H1 (cell line): ENCODE data around the gene FASLG. TPM values are rescaled to one million over a fixed set of nuclear protein-coding genes. Genes with fewer than 3 reads are reported as not detected.

ENCODE experiments used
- CTCF ChIA-PET: fragments of 300-600 bp; sonication (Branson Sonifier 250); formaldehyde crosslinking; loops from one replicate; lab custom pipeline; 2021; ENCODE audit not compliant: partially characterized antibody; lab: Charles Lee
- POLR2A ChIA-PET: fragments of 300-600 bp; sonication (Branson Sonifier 250); formaldehyde crosslinking; loops from one replicate; lab custom pipeline; 2021; ENCODE audit warnings: inconsistent platforms; ENCODE audit not compliant: partially characterized antibody; lab: Charles Lee
- DNase-seq, 2 experiments: peaks; one replicate each; pipeline versions ENCODE4 v3.0.0 to v3.0.0-alpha.2; 2010 to 2022; ENCODE audit warnings: low spot score in 2 of 2, low read depth in 1 of 2, mixed read lengths in 1 of 2
- FAIRE-seq: peaks from 2 replicates; lab custom pipeline; 2011; peaks lifted over from hg19 to GRCh38; lab: Jason Lieb, UNC
- H2AFZ ChIP-seq: 2 replicates; pipeline ENCODE4 v1.8.1; 2012; ENCODE audit warnings: low read length, inconsistent platforms
- H2AK5ac ChIP-seq: 2 replicates; pipeline ENCODE4 v1.6.1; 2013; ENCODE audit warnings: low read depth, low read length
- H2BK120ac ChIP-seq: replicated peaks from 2 replicates; pipeline ENCODE3; 2013; ENCODE audit warnings: low read depth, low read length, inconsistent platforms
- H2BK12ac ChIP-seq: 2 replicates; pipeline ENCODE4 v1.6.1; 2013; ENCODE audit warnings: low read depth, low read length
- H2BK15ac ChIP-seq: 2 replicates; pipeline ENCODE4 v1.6.1; 2013; ENCODE audit warnings: low read length
- H2BK20ac ChIP-seq: 2 replicates; pipeline ENCODE4 v1.6.1; 2013; ENCODE audit warnings: low read length
- H2BK5ac ChIP-seq: 2 replicates; pipeline ENCODE4 v1.6.1; 2013; ENCODE audit warnings: low read depth, low read length
- H3K14ac ChIP-seq: 2 replicates; pipeline ENCODE4 v1.6.1; 2013; ENCODE audit warnings: inconsistent platforms; ENCODE audit not compliant: insufficient read length
- H3K18ac ChIP-seq: 2 replicates; pipeline ENCODE4 v1.6.1; 2013; ENCODE audit warnings: low read length; ENCODE audit errors: extremely low read depth
- H3K23ac ChIP-seq: 2 replicates; pipeline ENCODE4 v1.6.1; 2013; ENCODE audit warnings: inconsistent platforms; ENCODE audit not compliant: insufficient read length
- H3K23me2 ChIP-seq: 2 replicates; pipeline ENCODE4 v1.6.1; 2013; ENCODE audit warnings: low read depth, low read length
- H3K27ac ChIP-seq: 2 replicates; pipeline ENCODE4 v1.6.1; 2011; ENCODE audit warnings: low read depth, low read length, inconsistent platforms
- H3K27me3 ChIP-seq, 4 experiments: replicated peaks in 1 of 4; 1 replicate in 1 of 4; 2 replicates in 3 of 4; pipeline versions ENCODE4 v1.6.1 to v1.8.1; 2011 to 2013; ENCODE audit warnings: low read length in 3 of 4, mild to moderate bottlenecking in 3 of 4, inconsistent platforms in 2 of 4, mixed read lengths in 2 of 4, moderate library complexity in 1 of 4; ENCODE audit not compliant: control insufficient read depth in 3 of 4, insufficient read depth in 3 of 4; ENCODE audit errors: extremely low read depth in 1 of 4
- H3K36me3 ChIP-seq, 4 experiments: 2 replicates each; pipeline versions ENCODE4 v1.6.1 to v1.8.1; 2011 to 2013; ENCODE audit warnings: mild to moderate bottlenecking in 4 of 4, low read length in 3 of 4, moderate library complexity in 2 of 4, control low read depth in 1 of 4, inconsistent platforms in 1 of 4; ENCODE audit not compliant: insufficient read depth in 4 of 4, control insufficient read depth in 2 of 4
- H3K4ac ChIP-seq: replicated peaks from 2 replicates; pipeline ENCODE3; 2013; ENCODE audit warnings: low read length, low read depth, mixed read lengths, inconsistent platforms; ENCODE audit not compliant: insufficient read length
- H3K4me1 ChIP-seq, 4 experiments: replicated peaks in 1 of 4; 1 replicate in 1 of 4; 2 replicates in 3 of 4; pipeline versions ENCODE4 v1.6.1 to v1.8.1; 2011 to 2013; ENCODE audit warnings: low read length in 3 of 4, inconsistent platforms in 2 of 4, mixed read lengths in 1 of 4; ENCODE audit not compliant: insufficient read depth in 4 of 4, control insufficient read depth in 3 of 4
- H3K4me2 ChIP-seq, 2 experiments: 2 replicates each; pipeline versions ENCODE4 v1.6.1 to v1.8.1; 2011 to 2013; ENCODE audit warnings: low read depth in 2 of 2, low read length in 2 of 2, control low read depth in 1 of 2, inconsistent platforms in 1 of 2, mild to moderate bottlenecking in 1 of 2; ENCODE audit not compliant: insufficient read depth in 1 of 2
- H3K4me3 ChIP-seq, 4 experiments: fragments of 200-600, 300-600 bp in 1 of 4; sonication (generic), shearing (Covaris generic), sonication (Bioruptor Twin) in 1 of 4; 2 replicates each; pipeline versions ENCODE4 v1.5.1 to v1.8.1; 2011 to 2016; ENCODE audit warnings: low read length in 4 of 4, low read depth in 3 of 4, control low read depth in 2 of 4, inconsistent platforms in 2 of 4, mild to moderate bottlenecking in 2 of 4, mixed read lengths in 1 of 4, moderate library complexity in 1 of 4; ENCODE audit not compliant: insufficient read depth in 2 of 4; ENCODE audit errors: extremely low read depth in 1 of 4
- H3K56ac ChIP-seq: replicated peaks from 2 replicates; pipeline ENCODE3; 2013; ENCODE audit warnings: low read depth, mild to moderate bottlenecking, mixed read lengths, low read length, inconsistent platforms; ENCODE audit not compliant: insufficient read length
- H3K79me1 ChIP-seq: 2 replicates; pipeline ENCODE4 v1.6.1; 2013; ENCODE audit warnings: low read depth, low read length, control low read depth
- H3K79me2 ChIP-seq, 2 experiments: 2 replicates each; pipeline versions ENCODE4 v1.6.1 to v1.8.1; 2012 to 2013; ENCODE audit warnings: low read length in 2 of 2, mild to moderate bottlenecking in 2 of 2, inconsistent platforms in 1 of 2; ENCODE audit not compliant: insufficient read depth in 2 of 2, control insufficient read depth in 1 of 2
- H3K9ac ChIP-seq, 4 experiments: replicated peaks in 1 of 4; 1 replicate in 1 of 4; 2 replicates in 3 of 4; pipeline versions ENCODE4 v1.6.1 to v1.8.1; 2011 to 2013; ENCODE audit warnings: low read depth in 3 of 4, low read length in 3 of 4, control low read depth in 2 of 4, mild to moderate bottlenecking in 2 of 4, moderate library complexity in 2 of 4, inconsistent platforms in 1 of 4; ENCODE audit errors: extremely low read depth in 1 of 4
- H3K9me3 ChIP-seq, 2 experiments: 2 replicates each; pipeline versions ENCODE4 v1.6.1 to v1.8.1; 2012 to 2013; ENCODE audit warnings: mild to moderate bottlenecking in 2 of 2, moderate library complexity in 2 of 2, control low read depth in 1 of 2, inconsistent platforms in 1 of 2, low read depth in 1 of 2, low read length in 1 of 2, mixed read lengths in 1 of 2; ENCODE audit not compliant: insufficient read depth in 2 of 2
- H4K20me1 ChIP-seq, 2 experiments: replicated peaks in 1 of 2; 2 replicates each; pipeline versions ENCODE3 to v1.8.1; 2011 to 2013; ENCODE audit warnings: inconsistent platforms in 2 of 2, low read length in 2 of 2, mild to moderate bottlenecking in 1 of 2; ENCODE audit not compliant: insufficient read depth in 2 of 2, control insufficient read depth in 1 of 2
- H4K5ac ChIP-seq: 2 replicates; pipeline ENCODE4 v1.6.1; 2013; ENCODE audit warnings: low read length, low read depth, mixed read lengths, inconsistent platforms; ENCODE audit not compliant: insufficient read length
- H4K8ac ChIP-seq: 2 replicates; pipeline ENCODE4 v1.8.0; 2013; ENCODE audit warnings: mild to moderate bottlenecking, moderate library complexity, low read length, inconsistent platforms; ENCODE audit not compliant: insufficient read depth; ENCODE audit errors: extremely low read depth
- H4K91ac ChIP-seq: replicated peaks from 2 replicates; pipeline ENCODE3; 2013; ENCODE audit warnings: low read length, mixed read lengths, inconsistent platforms; ENCODE audit not compliant: insufficient read length
- GTF2F1 ChIP-seq: IDR thresholded peaks from 2 replicates; pipeline ENCODE4 v1.6.1; 2012; ENCODE audit warnings: low read depth, low read length, improper control_type of control experiment, borderline replicate concordance
- KDM1A ChIP-seq: fragments of 200-600, 300-600 bp; sonication (generic); IDR thresholded peaks from 2 replicates; pipeline ENCODE4 v1.7.1; 2016; ENCODE audit warnings: mild to moderate bottlenecking, low read length, borderline replicate concordance
- MAFK ChIP-seq: IDR thresholded peaks from 2 replicates; pipeline ENCODE4 v1.6.1; 2012; ENCODE audit warnings: low read depth, mild to moderate bottlenecking, improper control_type of control experiment, low read length
- WGBS, 2 experiments: shearing (Covaris generic) in 1 of 2; methylation state at CpG; one replicate each; pipeline versions ENCODE4 v1.1.6 to v1.1.7; 2013 to 2015; ENCODE audit warnings: low lambda C conversion rate in 2 of 2, mixed read lengths in 2 of 2, inconsistent platforms in 1 of 2, low coverage in 1 of 2, missing lambda C conversion rate in 1 of 2; ENCODE audit not compliant: insufficient replicate concordance in 2 of 2, insufficient coverage in 1 of 2, insufficient read length in 1 of 2; ENCODE audit errors: extremely low coverage in 1 of 2, missing lambda C conversion rate in 1 of 2; 5-methylcytosine and 5-hydroxymethylcytosine counted together
- polyA plus RNA-seq, 7 experiments: library from polyadenylated mRNA; depleted of rRNA in 3 of 7; stranded (reverse) in 5 of 7; unstranded in 2 of 7; fragments of >200 nt in 5 of 7; fragments of 200-250 nt in 2 of 7; gene quantifications; 1 replicate in 5 of 7; 2 replicates in 1 of 7; 4 replicates in 1 of 7; pipeline versions ENCODE4 v1.2.1 to v1.2.3, GENCODE V29; 2011 to 2013; ENCODE audit warnings: missing spikeins in 2 of 7, mixed read lengths in 2 of 7
- total RNA-seq: library from RNA; stranded (reverse); fragmentation: NEBNext Ultra II Directional; extraction: Animal tissue kit (Norgen Biotek cat#: 25700); gene quantifications from 2 replicates; pipeline ENCODE4 v1.2.1, GENCODE V29; 2021
- TF ChIP-seq, protein P1 (sequence below): IDR thresholded peaks from 2 replicates; pipeline ENCODE4 v1.6.1; 2011; ENCODE audit warnings: low read depth, mild to moderate bottlenecking, low read length; ENCODE audit not compliant: insufficient read depth

Gene FASLG
- total and polyA plus RNA-seq, 2 of the 8 experiments (the other 6 are each of a cell fraction or from before 2014, with no cell fraction given): not detected

- Histone ChIP-seq H3K36me3 (no peaks in the 10 kb centered on the region), H3K4me1 (no peaks in the 10 kb centered on the region), H3K14ac (no peak overlapping the region), H2BK12ac (no peak overlapping the region), H3K56ac (no peak overlapping the region), H2AFZ (no peak overlapping the region), H3K4ac (no peak overlapping the region), H2BK15ac (no peak overlapping the region), H4K5ac (no peak overlapping the region), H3K27ac (no peak overlapping the region), H2AK5ac (no peak overlapping the region), H3K18ac (no peak overlapping the region), H3K9me3 (no peaks in the 10 kb centered on the region), H3K23me2 (no peaks in the 10 kb centered on the region; the same call in 1 of the 2 replicates), H3K27me3 (no peaks in the 10 kb centered on the region), H3K9ac (peak overlapping the region in 1 of 4 experiments; percentile 43; a peak in 1 of 7 replicates), H3K79me1 (no peaks in the 10 kb centered on the region), H2BK120ac (no peak overlapping the region), H2BK20ac (no peak overlapping the region), H3K4me2 (no peak overlapping the region), H4K8ac (no peak overlapping the region), H4K20me1 (no peaks in the 10 kb centered on the region), H4K91ac (no peak overlapping the region), H3K23ac (no peak overlapping the region), H3K4me3 (no peak overlapping the region), H3K79me2 (no peaks in the 10 kb centered on the region), H2BK5ac (no peak overlapping the region)
- ChIA-PET CTCF (interaction anchor here (1.0 kb wide), 1 partner anchor 57 kb away, joined by 6 read pairs; no protein-coding TSS in a partner anchor), POLR2A (no interaction called here)
- DNase-seq (no peak), FAIRE-seq (no peak)
- TF ChIP-seq KDM1A: no peak
- no peak for TF ChIP-seq GTF2F1
- TF ChIP-seq, protein P1, sequence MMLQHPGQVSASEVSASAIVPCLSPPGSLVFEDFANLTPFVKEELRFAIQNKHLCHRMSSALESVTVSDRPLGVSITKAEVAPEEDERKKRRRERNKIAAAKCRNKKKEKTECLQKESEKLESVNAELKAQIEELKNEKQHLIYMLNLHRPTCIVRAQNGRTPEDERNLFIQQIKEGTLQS: no peak
- TF ChIP-seq MAFK: no peak
- 93% methylated on average over 4 of the region's 4 CpGs; no CpG with 5 or more reads in 1 of the 2 experiments for WGBS, 2 experiments
Measured at GRCh38 chr1:172670316-172670715, 11.4 kb downstream of the FASLG start.
